Colonic mucosa (tissue), 4 donors: ENCODE results near the gene PGAP6. TPM values are rescaled to one million over a fixed set of nuclear protein-coding genes. Genes with fewer than 3 reads are reported as not detected.
"Not testable (repeated sequence)": the region's sequence is repeated elsewhere in the genome, so short reads cannot be mapped to it uniquely, and the experiment has no call there.

ENCODE experiments used
- DNase-seq: peaks from one replicate; pipeline ENCODE4 v3.0.0-alpha.2; 2020
- H3K27ac ChIP-seq: fragments of 200-600 bp; one replicate; pipeline ENCODE4 v1.8.0; 2021
- H3K27me3 ChIP-seq: fragments of 200-600 bp; one replicate; pipeline ENCODE4 v1.8.0; 2021
- H3K36me3 ChIP-seq: fragments of 200-600 bp; one replicate; pipeline ENCODE4 v1.8.0; 2021
- H3K4me1 ChIP-seq: fragments of 200-600 bp; one replicate; pipeline ENCODE4 v1.8.0; 2021; ENCODE audit warnings: mild to moderate bottlenecking
- H3K4me3 ChIP-seq: fragments of 200-600 bp; one replicate; pipeline ENCODE4 v1.8.0; 2021
- H3K9ac ChIP-seq, 2 donors: one replicate each; pipeline ENCODE4 v1.7.0; 2013; ENCODE audit warnings: control low read depth in 2 of 2, low read depth in 2 of 2, low read length in 2 of 2
- H3K9me3 ChIP-seq: fragments of 200-600 bp; one replicate; pipeline ENCODE4 v1.8.0; 2021
- CTCF ChIP-seq: fragments of 200-600 bp; IDR thresholded peaks from one replicate; pipeline ENCODE4 v1.8.0; 2022; ENCODE audit warnings: antibody characterized with exemption, mild to moderate bottlenecking
- intact Hi-C: fragments of 100-400 bp; cut with DNase I; formaldehyde crosslinking; loops from one replicate; pipeline ENCODE4 v1.14.1; 2022
- total RNA-seq, 2 donors: library from RNA; stranded (reverse); fragmentation: NEBNext Ultra II Directional in 1 of 2; extraction: Animal tissue kit (Norgen Biotek cat#: 25700) in 1 of 2; gene quantifications; one replicate each; pipeline ENCODE4 v1.2.1, GENCODE V29; 2021
- donor health status: healthy.
- donor health status: DM: no; HTN: no; CAD: no.
- donor health status: DM: no; HTN: no; CAD: no.

The PGAP6 gene
- total RNA-seq, 2 donors from 2014 or later: 99.6 to 102 TPM

GRCh38 chr16:381012-381788, 578 bp downstream of the PGAP6 start:
- Histone ChIP-seq H3K4me1 (peaks cover 19% of the 10 kb centered on the region), H3K27ac (peak overlapping the region; percentile 72), H3K27me3 (no peaks in the 10 kb centered on the region), H3K4me3 (peak overlapping the region; percentile 98), H3K36me3 (no peaks in the 10 kb centered on the region), H3K9ac (peak overlapping the region; percentile 71 to 91), H3K9me3 (no peaks in the 10 kb centered on the region)
- DNase-seq: peak; percentile 55
- no peak for TF ChIP-seq CTCF
- intact Hi-C loops: loop anchor here (10.0 kb wide), 1 partner anchor 104 kb away; no protein-coding TSS in a partner anchor

GRCh38 chr16:380762-381011, 1.1 kb downstream of the PGAP6 start:
- H3K4me3 ChIP-seq: peak overlapping the region; percentile 98
- H3K27ac ChIP-seq: peak overlapping the region; percentile 72
- H3K27me3 ChIP-seq: no peaks in the 10 kb centered on the region
- peak overlapping the region; percentile 71 to 91 for H3K9ac ChIP-seq
- intact Hi-C loops: loop anchor here (10.0 kb wide), 1 partner anchor 104 kb away; no protein-coding TSS in a partner anchor
- H3K4me1 ChIP-seq: peaks cover 19% of the 10 kb centered on the region
- H3K9me3 ChIP-seq: no peaks in the 10 kb centered on the region
- no peak for DNase-seq
- no peaks in the 10 kb centered on the region for H3K36me3 ChIP-seq
- no peak for TF ChIP-seq CTCF

GRCh38 chr16:379961-380761, 1.6 kb downstream of the PGAP6 start:
- Histone ChIP-seq H3K9ac (peak overlapping the region; percentile 26 to 66), H3K36me3 (peaks cover 2% of the 10 kb centered on the region), H3K4me1 (peaks cover 19% of the 10 kb centered on the region), H3K9me3 (no peaks in the 10 kb centered on the region), H3K4me3 (peak overlapping the region; percentile 98), H3K27ac (peak overlapping the region; percentile 72), H3K27me3 (no peaks in the 10 kb centered on the region)
- no peak for TF ChIP-seq CTCF
- DNase-seq: no peak
- intact Hi-C loops: loop anchor here (10.0 kb wide), 1 partner anchor 105 kb away; no protein-coding TSS in a partner anchor

- peaks cover 19% of the 10 kb centered on the region for H3K4me1 ChIP-seq
- no peaks in the 10 kb centered on the region for H3K27me3 ChIP-seq
- H3K9me3 ChIP-seq: no peaks in the 10 kb centered on the region
- peaks cover 8% of the 10 kb centered on the region for H3K36me3 ChIP-seq
- H3K9ac ChIP-seq: peak overlapping the region; percentile 26 to 66
- H3K4me3 ChIP-seq: peak overlapping the region; percentile 10
- H3K27ac ChIP-seq: peak overlapping the region; percentile 61
- TF ChIP-seq CTCF: no peak
- intact Hi-C loops: no loop called here
- peak; percentile 88 for DNase-seq
These were observed 2.4 kb downstream of the PGAP6 start for GRCh38 chr16:379183-379960.

GRCh38 chr16:378821-379182, 3.0 kb downstream of the PGAP6 start:
- H3K27ac ChIP-seq: no peak overlapping the region
- H3K9me3 ChIP-seq: no peaks in the 10 kb centered on the region
- no peak overlapping the region for H3K4me3 ChIP-seq
- H3K27me3 ChIP-seq: no peaks in the 10 kb centered on the region
- peaks cover 18% of the 10 kb centered on the region for H3K4me1 ChIP-seq
- intact Hi-C loops: no loop called here
- no peak for DNase-seq
- H3K36me3 ChIP-seq: peaks cover 8% of the 10 kb centered on the region
- H3K9ac ChIP-seq: peak overlapping the region in 1 of 2 donors; percentile 46
- TF ChIP-seq CTCF: no peak

- H3K36me3 ChIP-seq, H3K9me3 ChIP-seq, intact Hi-C loops, H3K27me3 ChIP-seq, H3K4me3 ChIP-seq, H3K27ac ChIP-seq, DNase-seq: not testable (repeated sequence)
- H3K4me1 ChIP-seq: peaks cover 15% of the 10 kb centered on the region
- H3K9ac ChIP-seq: peak overlapping the region in 1 of 2 donors; percentile 46
These were observed 3.5 kb downstream of the PGAP6 start for GRCh38 chr16:378113-378820.
